HG03066 (cell line): ENCODE data around the gene TMEM185B.

Experiments used
- ATAC-seq: cut with Tn5 transposase; IDR thresholded peaks from one replicate; pipeline ENCODE4 v1.9.1; 2021; ENCODE audit warnings: low read depth; ENCODE audit not compliant: unreplicated experiment

Gene TMEM185B

GRCh38 chr2:120252225-120253020 lies 29.2 kb upstream of the TMEM185B start, which contains the start of gene RALB:
RALB (plus strand) TSS chr2:120252852; CDS start chr2:120278665, 25,813 bp downstream.
- peak; percentile 92 for ATAC-seq

- ATAC-seq, result peak; percentile 0
Measured at GRCh38 chr2:120251880-120252224, 28.7 kb upstream of the TMEM185B start.

GRCh38 chr2:120251078-120251477 lies 27.9 kb upstream of the TMEM185B start:
- ATAC-seq, result no peak

- no peak for ATAC-seq
Measured at GRCh38 chr2:120250640-120251039, 27.4 kb upstream of the TMEM185B start.

GRCh38 chr2:120247851-120248250 lies 24.7 kb upstream of the TMEM185B start:
- no peak for ATAC-seq

GRCh38 chr2:120246546-120247300 lies 23.5 kb upstream of the TMEM185B start:
- ATAC-seq, result no peak

- no peak for ATAC-seq
Measured at GRCh38 chr2:120245520-120246332, 22.5 kb upstream of the TMEM185B start.

- no peak for ATAC-seq
Measured at GRCh38 chr2:120244656-120245519, 21.7 kb upstream of the TMEM185B start.

- ATAC-seq, result no peak
Measured at GRCh38 chr2:120243875-120244553, 20.8 kb upstream of the TMEM185B start.

GRCh38 chr2:120243211-120243610 lies 20.0 kb upstream of the TMEM185B start:
- no peak for ATAC-seq

- no peak for ATAC-seq
Measured at GRCh38 chr2:120241684-120242083, 18.5 kb upstream of the TMEM185B start.

GRCh38 chr2:120240901-120241429 lies 17.8 kb upstream of the TMEM185B start:
- ATAC-seq, result no peak

GRCh38 chr2:120239488-120240287 lies 16.5 kb upstream of the TMEM185B start:
- ATAC-seq, result no peak

GRCh38 chr2:120238728-120239487 lies 15.7 kb upstream of the TMEM185B start:
- no peak for ATAC-seq

GRCh38 chr2:120237491-120237902 lies 14.3 kb upstream of the TMEM185B start:
- no peak for ATAC-seq

GRCh38 chr2:120236791-120237190 lies 13.6 kb upstream of the TMEM185B start:
- no peak for ATAC-seq

- no peak for ATAC-seq
Measured at GRCh38 chr2:120236316-120236715, 13.1 kb upstream of the TMEM185B start.

- ATAC-seq, result no peak
Measured at GRCh38 chr2:120235681-120236080, 12.5 kb upstream of the TMEM185B start.
